GM19397 (cell line): Measurements from ENCODE around the gene INHA.

Experiments
- ATAC-seq: cut with Tn5 transposase; IDR thresholded peaks from one replicate; pipeline ENCODE4 v1.9.1; 2021; ENCODE audit warnings: mild to moderate bottlenecking, moderate library complexity; ENCODE audit not compliant: unreplicated experiment

Gene INHA

GRCh38 chr2:219557320-219557719 lies 14.8 kb upstream of the INHA start:
- no peak for ATAC-seq

- no peak for ATAC-seq
Measured at GRCh38 chr2:219557791-219558785, 14.0 kb upstream of the INHA start.

GRCh38 chr2:219559156-219559915 lies 12.8 kb upstream of the INHA start:
- no peak for ATAC-seq

GRCh38 chr2:219560037-219560892 lies 11.8 kb upstream of the INHA start:
- no peak for ATAC-seq

- ATAC-seq = no peak
Measured at GRCh38 chr2:219560893-219561178, 11.3 kb upstream of the INHA start.

GRCh38 chr2:219561179-219562048 lies 10.7 kb upstream of the INHA start:
- no peak for ATAC-seq

GRCh38 chr2:219562049-219563020 lies 9.8 kb upstream of the INHA start:
- ATAC-seq = no peak

- no peak for ATAC-seq
Measured at GRCh38 chr2:219563271-219563928, 8.7 kb upstream of the INHA start.

- no peak for ATAC-seq
Measured at GRCh38 chr2:219565130-219566080, 6.7 kb upstream of the INHA start.

GRCh38 chr2:219566640-219567039 lies 5.5 kb upstream of the INHA start:
- no peak for ATAC-seq

- no peak for ATAC-seq
Measured at GRCh38 chr2:219567131-219567530, 5.0 kb upstream of the INHA start.

- no peak for ATAC-seq
Measured at GRCh38 chr2:219567791-219568361, 4.2 kb upstream of the INHA start.

GRCh38 chr2:219569041-219569440 lies 3.1 kb upstream of the INHA start:
- no peak for ATAC-seq

- no peak for ATAC-seq
Measured at GRCh38 chr2:219569635-219570034, 2.5 kb upstream of the INHA start.

GRCh38 chr2:219570194-219570923 lies 1.8 kb upstream of the INHA start:
- no peak for ATAC-seq

- no peak for ATAC-seq
Measured at GRCh38 chr2:219570924-219571310, 1.2 kb upstream of the INHA start.
